ENCODE measurements around the gene TLN1.

DNA sequence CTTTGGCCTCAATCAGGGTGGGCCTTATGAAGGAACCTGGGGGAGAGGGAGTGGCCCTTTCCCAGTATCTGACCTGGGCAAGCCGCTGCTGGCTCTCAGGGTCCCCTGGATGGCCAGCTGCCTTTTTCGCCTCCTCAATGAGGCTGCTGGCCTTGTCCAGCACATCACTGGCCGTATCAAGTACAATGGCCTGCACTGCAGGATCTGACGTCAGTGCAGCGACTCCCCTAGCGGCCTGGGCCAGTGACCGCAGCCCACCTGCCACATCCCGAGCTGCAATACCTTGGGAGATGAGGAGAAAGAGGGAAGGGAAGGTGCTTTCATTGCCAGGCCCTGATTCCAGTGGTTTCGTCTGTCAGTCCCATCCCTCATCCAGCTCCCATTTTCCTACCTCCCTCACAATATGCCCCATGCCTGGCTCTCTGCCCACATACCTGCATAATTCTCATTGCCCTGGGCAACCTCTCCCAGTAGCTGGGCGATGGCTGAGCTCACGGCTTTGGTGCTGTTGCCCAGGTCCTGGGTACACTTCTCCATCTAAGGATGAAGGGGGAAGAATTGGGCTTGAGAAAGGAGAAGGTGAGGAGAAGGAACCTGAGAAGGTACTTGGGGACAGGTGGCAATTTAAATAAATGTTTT lies 19.1 kb downstream of the TLN1 start:
- no peak for TF ChIP-seq STAT1 (IDR thresholded peaks at IDR 0.05; ENCODE audit: unreplicated experiment)
- TF ChIP-seq, protein P1, sequence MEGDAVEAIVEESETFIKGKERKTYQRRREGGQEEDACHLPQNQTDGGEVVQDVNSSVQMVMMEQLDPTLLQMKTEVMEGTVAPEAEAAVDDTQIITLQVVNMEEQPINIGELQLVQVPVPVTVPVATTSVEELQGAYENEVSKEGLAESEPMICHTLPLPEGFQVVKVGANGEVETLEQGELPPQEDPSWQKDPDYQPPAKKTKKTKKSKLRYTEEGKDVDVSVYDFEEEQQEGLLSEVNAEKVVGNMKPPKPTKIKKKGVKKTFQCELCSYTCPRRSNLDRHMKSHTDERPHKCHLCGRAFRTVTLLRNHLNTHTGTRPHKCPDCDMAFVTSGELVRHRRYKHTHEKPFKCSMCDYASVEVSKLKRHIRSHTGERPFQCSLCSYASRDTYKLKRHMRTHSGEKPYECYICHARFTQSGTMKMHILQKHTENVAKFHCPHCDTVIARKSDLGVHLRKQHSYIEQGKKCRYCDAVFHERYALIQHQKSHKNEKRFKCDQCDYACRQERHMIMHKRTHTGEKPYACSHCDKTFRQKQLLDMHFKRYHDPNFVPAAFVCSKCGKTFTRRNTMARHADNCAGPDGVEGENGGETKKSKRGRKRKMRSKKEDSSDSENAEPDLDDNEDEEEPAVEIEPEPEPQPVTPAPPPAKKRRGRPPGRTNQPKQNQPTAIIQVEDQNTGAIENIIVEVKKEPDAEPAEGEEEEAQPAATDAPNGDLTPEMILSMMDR (conservative IDR thresholded peaks at IDR 0.05; ENCODE audit: low read depth in 2 of 2), result peak in 1 of 2 experiments; percentile 45; a peak in 3 of 4 replicates
